Panc1 (cell line): ENCODE measurements around the gene DCAF8L2.

ENCODE experiments used
- CTCF ChIP-seq: fragments of 450-650 bp; IDR thresholded peaks from 2 replicates; pipeline ENCODE4 v1.5.1; 2017; ENCODE audit warnings: mild to moderate bottlenecking
- POLR2AphosphoS5 ChIP-seq: IDR thresholded peaks from 2 replicates; pipeline ENCODE4 v1.6.1; 2012; ENCODE audit warnings: mild to moderate bottlenecking, low read depth, low read length, moderate library complexity
- SIN3A ChIP-seq: IDR thresholded peaks from 2 replicates; pipeline ENCODE4 v1.6.1; 2012; ENCODE audit warnings: low read depth, mild to moderate bottlenecking, low read length, moderate library complexity, borderline replicate concordance; ENCODE audit not compliant: insufficient read depth
- TCF7L2 ChIP-seq: IDR thresholded peaks from 2 replicates; pipeline ENCODE4 v1.6.1; 2011; ENCODE audit warnings: mild to moderate bottlenecking, low read depth, low read length, inconsistent platforms

DNA sequence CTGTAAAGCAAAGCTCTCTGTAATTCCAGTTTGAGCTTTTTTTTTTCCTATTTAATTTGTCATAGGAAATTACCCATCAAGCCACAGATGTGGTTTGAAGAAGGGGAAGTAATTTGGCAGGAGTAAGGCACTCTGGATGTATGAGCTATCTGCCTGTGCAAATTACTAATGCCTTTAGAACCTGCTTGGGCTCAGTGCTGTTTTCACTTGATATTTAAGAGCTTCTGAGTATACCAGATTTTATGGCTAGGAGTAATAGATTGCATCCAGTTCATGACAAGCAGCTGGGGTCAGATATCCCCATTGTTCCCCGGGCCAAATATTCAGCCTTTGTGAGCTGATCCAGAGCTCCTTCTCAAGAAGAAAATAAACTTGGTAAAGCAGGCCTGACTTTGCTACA is 89.1 kb downstream of the DCAF8L2 start:
- TF ChIP-seq CTCF, result no peak
- no peak for TF ChIP-seq SIN3A
- TF ChIP-seq POLR2AphosphoS5, result no peak
- TF ChIP-seq TCF7L2, result no peak
